OCI-LY7 (cell line): ENCODE results near the gene GRIK2. TPM values are rescaled to one million over a fixed set of nuclear protein-coding genes. Genes with fewer than 3 reads are reported as not detected.

ENCODE experiments used
- BruUV-seq: library from RNA; stranded (reverse); fragments of 400-500 nt; replicated peaks from 2 replicates; lab custom pipeline; 2021; lab: Mats Ljungman, UMichigan
- CTCF ChIA-PET: fragments of 300-600 bp; sonication (Branson Sonifier 250); formaldehyde crosslinking; loops from one replicate; lab custom pipeline; 2022; ENCODE audit warnings: antibody characterized with exemption; ENCODE audit not compliant: unreplicated experiment; lab: Charles Lee
- POLR2A ChIA-PET: fragments of 300-600 bp; sonication (Branson Sonifier 250); formaldehyde crosslinking; loops from one replicate; lab custom pipeline; 2022; ENCODE audit warnings: antibody characterized with exemption; lab: Charles Lee
- DNase-seq: peaks from one replicate; pipeline ENCODE4 v3.0.0-alpha.2; 2015; ENCODE audit warnings: low spot score
- H2AFZ ChIP-seq: fragments of 200-600 bp; sonication (generic), shearing (Covaris generic); 2 replicates; pipeline ENCODE4 v1.6.1; 2014; ENCODE audit warnings: mild to moderate bottlenecking, antibody characterized with exemption, low read length, moderate library complexity
- H3K27ac ChIP-seq: fragments of 200-600 bp; sonication (generic); 2 replicates; pipeline ENCODE4 v1.5.1; 2014; ENCODE audit warnings: mixed run types, low read depth, mild to moderate bottlenecking, moderate library complexity, low read length, inconsistent platforms; ENCODE audit not compliant: poor library complexity, severe bottlenecking
- H3K36me3 ChIP-seq: fragments of 200-600 bp; sonication (generic); 2 replicates; pipeline ENCODE4 v1.6.1; 2014; ENCODE audit warnings: mild to moderate bottlenecking, antibody characterized with exemption, low read length, moderate library complexity, mixed read lengths; ENCODE audit not compliant: insufficient read depth
- H3K4me1 ChIP-seq: fragments of 200-600 bp; sonication (generic); 2 replicates; pipeline ENCODE4 v1.5.1; 2014; ENCODE audit warnings: mild to moderate bottlenecking, low read length; ENCODE audit not compliant: insufficient read depth, poor library complexity, severe bottlenecking
- H3K4me2 ChIP-seq: fragments of 200-600 bp; sonication (generic); 2 replicates; pipeline ENCODE4 v1.6.1; 2014; ENCODE audit warnings: mild to moderate bottlenecking, low read length
- H3K4me3 ChIP-seq: fragments of 200-600 bp; sonication (generic); 2 replicates; pipeline ENCODE4 v1.5.1; 2014; ENCODE audit warnings: mild to moderate bottlenecking, low read depth, low read length; ENCODE audit not compliant: poor library complexity, severe bottlenecking
- H3K79me2 ChIP-seq: fragments of 200-600 bp; sonication (generic); 2 replicates; pipeline ENCODE4 v1.6.1; 2016; ENCODE audit warnings: low read depth, mild to moderate bottlenecking, low read length, moderate library complexity, mixed read lengths; ENCODE audit not compliant: insufficient read depth
- H3K9me2 ChIP-seq: fragments of 200-600 bp; sonication (generic); 2 replicates; pipeline ENCODE4 v1.6.1; 2016; ENCODE audit warnings: mild to moderate bottlenecking, low read length, mixed read lengths; ENCODE audit not compliant: insufficient read depth
- H3K9me3 ChIP-seq: fragments of 200-600 bp; sonication (generic); 2 replicates; pipeline ENCODE4 v1.6.1; 2014; ENCODE audit warnings: mild to moderate bottlenecking, mixed run types, low read length, mixed read lengths
- H4K20me1 ChIP-seq: fragments of 200-600 bp; sonication (generic); 2 replicates; pipeline ENCODE4 v1.6.1; 2014; ENCODE audit warnings: mild to moderate bottlenecking, antibody characterized with exemption, low read length, moderate library complexity, mixed read lengths; ENCODE audit not compliant: insufficient read depth
- CTCF ChIP-seq: fragments of 200-600 bp; sonication (generic); conservative IDR thresholded peaks from 2 replicates; pipeline ENCODE4 v1.5.1; 2014; ENCODE audit warnings: mild to moderate bottlenecking, antibody characterized with exemption, low read length, moderate library complexity, mixed read lengths
- EZH2phosphoT487 ChIP-seq: fragments of 200-600 bp; sonication (generic); IDR thresholded peaks from 2 replicates; pipeline ENCODE4 v1.6.1; 2018; ENCODE audit warnings: low read depth, borderline replicate concordance, mild to moderate bottlenecking, mixed run types, antibody characterized with exemption, low read length, moderate library complexity, mixed read lengths
- intact Hi-C: fragments of 100-400 bp; cut with micrococcal nuclease; formaldehyde crosslinking; loops from one replicate; pipeline ENCODE4 v1.10.0; 2022; ENCODE audit not compliant: unreplicated experiment
- total RNA-seq, 2 experiments: library from RNA; depleted of rRNA in 1 of 2; stranded (reverse); fragments of >200 nt in 1 of 2; shearing (Covaris generic) in 1 of 2; gene quantifications; 2 replicates each; pipeline ENCODE4 v1.2.3, GENCODE V29; 2014 to 2022

GRIK2 gene
- total RNA-seq, 2 experiments from 2014 or later: not detected

- Histone ChIP-seq H3K9me3 (no peaks in the 10 kb centered on the region), H3K9me2 (no peaks in the 10 kb centered on the region), H3K4me1 (no peaks in the 10 kb centered on the region), H3K4me2 (no peak overlapping the region), H3K36me3 (no peaks in the 10 kb centered on the region), H3K4me3 (no peak overlapping the region), H3K27ac (no peak overlapping the region), H4K20me1 (no peaks in the 10 kb centered on the region), H2AFZ (no peak overlapping the region), H3K79me2 (no peaks in the 10 kb centered on the region)
- POLR2A ChIA-PET: interaction anchor here (0.5 to 1.1 kb wide), 3 partner anchors 10 to 47 kb away, joined by 3 read pairs; no protein-coding TSS in a partner anchor
- intact Hi-C loops: no loop called here
- BruUV-seq: no TSS peak
- TF ChIP-seq CTCF (no peak), EZH2phosphoT487 (no peak)
- CTCF ChIA-PET: no interaction called here
- DNase-seq: no peak
These were observed 634.7 kb downstream of the GRIK2 start for GRCh38 chr6:102028176-102028575.

- ChIA-PET POLR2A (interaction anchor here (0.7 to 0.8 kb wide), 3 partner anchors 61 to 960 kb away, joined by 3 read pairs; no protein-coding TSS in a partner anchor), CTCF (no interaction called here)
- Histone ChIP-seq H3K9me3 (no peaks in the 10 kb centered on the region; the same call in 1 of the 2 replicates), H3K4me1 (no peaks in the 10 kb centered on the region), H3K36me3 (no peaks in the 10 kb centered on the region), H2AFZ (no peak overlapping the region), H3K9me2 (no peaks in the 10 kb centered on the region), H3K79me2 (no peaks in the 10 kb centered on the region), H4K20me1 (no peaks in the 10 kb centered on the region), H3K27ac (no peak overlapping the region), H3K4me3 (no peak overlapping the region), H3K4me2 (no peak overlapping the region)
- no peak for DNase-seq
- BruUV-seq: no TSS peak
- intact Hi-C loops: no loop called here
- TF ChIP-seq EZH2phosphoT487: no peak
- no peak for TF ChIP-seq CTCF
These were observed 645.5 kb downstream of the GRIK2 start for GRCh38 chr6:102038964-102039363.

- H3K4me3 ChIP-seq: no peak overlapping the region
- intact Hi-C loops: no loop called here
- no peak for DNase-seq
- no peaks in the 10 kb centered on the region for H3K79me2 ChIP-seq
- no peak overlapping the region for H2AFZ ChIP-seq
- TF ChIP-seq EZH2phosphoT487 (no peak), CTCF (no peak)
- ChIA-PET POLR2A (interaction anchor here (0.8 kb wide), 1 partner anchor 960 kb away, joined by 3 read pairs; no protein-coding TSS in a partner anchor), CTCF (no interaction called here)
- no peaks in the 10 kb centered on the region for H3K9me2 ChIP-seq
- H3K4me2 ChIP-seq: no peak overlapping the region
- no peaks in the 10 kb centered on the region for H3K4me1 ChIP-seq
- H4K20me1 ChIP-seq: no peaks in the 10 kb centered on the region
- no TSS peak for BruUV-seq
- no peak overlapping the region for H3K27ac ChIP-seq
- no peaks in the 10 kb centered on the region; the same call in 1 of the 2 replicates for H3K9me3 ChIP-seq
- H3K36me3 ChIP-seq: no peaks in the 10 kb centered on the region
These were observed 645.9 kb downstream of the GRIK2 start for GRCh38 chr6:102039441-102039840.
